Pulmonary artery endothelial cell (primary cell): ENCODE measurements around the gene CAMTA1. TPM values are rescaled to one million over a fixed set of nuclear protein-coding genes. Genes with fewer than 3 reads are reported as not detected.

Experiments
- DNase-seq: peaks from one replicate; pipeline ENCODE4 v3.0.0-alpha.2; 2011; ENCODE audit warnings: low read depth, low spot score
- total RNA-seq: library from RNA; depleted of rRNA; stranded (reverse); fragments of >200 nt; gene quantifications from 2 replicates; pipeline ENCODE4 v1.2.3, GENCODE V29; 2014

The CAMTA1 gene
- total RNA-seq, 1 donor from 2014 or later = 54.0 TPM

GRCh38 chr1:7076117-7076516 is 290.9 kb downstream of the CAMTA1 start:
- no peak for DNase-seq

GRCh38 chr1:7076572-7076971 is 291.3 kb downstream of the CAMTA1 start:
- no peak for DNase-seq

- no peak for DNase-seq
These were observed 291.9 kb downstream of the CAMTA1 start for GRCh38 chr1:7077136-7077535.

- DNase-seq = no peak
These were observed 292.7 kb downstream of the CAMTA1 start for GRCh38 chr1:7077970-7078369.

GRCh38 chr1:7079637-7080036 is 294.4 kb downstream of the CAMTA1 start:
- no peak for DNase-seq

- no peak for DNase-seq
These were observed 299.1 kb downstream of the CAMTA1 start for GRCh38 chr1:7084232-7084894.

GRCh38 chr1:7085521-7085920 is 300.3 kb downstream of the CAMTA1 start:
- no peak for DNase-seq

GRCh38 chr1:7086106-7086505 is 300.9 kb downstream of the CAMTA1 start:
- DNase-seq = no peak

GRCh38 chr1:7087888-7088287 is 302.6 kb downstream of the CAMTA1 start:
- DNase-seq = no peak

GRCh38 chr1:7089497-7089896 is 304.2 kb downstream of the CAMTA1 start:
- DNase-seq = no peak

- no peak for DNase-seq
These were observed 308.0 kb downstream of the CAMTA1 start for GRCh38 chr1:7093297-7093696.

GRCh38 chr1:7094086-7094485 is 308.8 kb downstream of the CAMTA1 start:
- DNase-seq = no peak

GRCh38 chr1:7094509-7094908 is 309.3 kb downstream of the CAMTA1 start:
- DNase-seq = no peak

- DNase-seq = no peak
These were observed 310.2 kb downstream of the CAMTA1 start for GRCh38 chr1:7095343-7095964.

GRCh38 chr1:7097938-7098592 is 312.8 kb downstream of the CAMTA1 start:
- no peak for DNase-seq

GRCh38 chr1:7098641-7099040 is 313.4 kb downstream of the CAMTA1 start:
- DNase-seq = no peak

GRCh38 chr1:7100479-7100878 is 315.2 kb downstream of the CAMTA1 start:
- no peak for DNase-seq

GRCh38 chr1:7101187-7101586 is 315.9 kb downstream of the CAMTA1 start:
- no peak for DNase-seq

GRCh38 chr1:7103361-7103782 is 318.1 kb downstream of the CAMTA1 start:
- DNase-seq = no peak

GRCh38 chr1:7103874-7104273 is 318.6 kb downstream of the CAMTA1 start:
- DNase-seq = no peak

GRCh38 chr1:7104339-7104738 is 319.1 kb downstream of the CAMTA1 start:
- no peak for DNase-seq

- no peak for DNase-seq
These were observed 320.0 kb downstream of the CAMTA1 start for GRCh38 chr1:7105269-7105668.
